Left lobe of liver (tissue), 2 donors: ENCODE results near the gene E2F1. TPM values are rescaled to one million over a fixed set of nuclear protein-coding genes. Genes with fewer than 3 reads are reported as not detected.

Source experiments
- ATAC-seq: fragments of 200-7000 bp; cut with Tn5 transposase; one replicate; pipeline ENCODE4 v1.9.1; 2020; ENCODE audit warnings: mild to moderate bottlenecking, moderate library complexity
- DNase-seq: peaks from one replicate; pipeline ENCODE4 v3.0.0-alpha.2; 2020; ENCODE audit warnings: low spot score
- total RNA-seq: library from RNA; stranded (reverse); gene quantifications from one replicate; pipeline ENCODE4 v1.2.1, GENCODE V29; 2021
- donor health status: DM: no; HTN: no; CAD: no; lungs with moderate emphysema.
- donor health status: DM: no; HTN: yes; CAD: no.

The E2F1 gene
- total RNA-seq, 1 donor from 2014 or later, result 0.60 TPM

DNA sequence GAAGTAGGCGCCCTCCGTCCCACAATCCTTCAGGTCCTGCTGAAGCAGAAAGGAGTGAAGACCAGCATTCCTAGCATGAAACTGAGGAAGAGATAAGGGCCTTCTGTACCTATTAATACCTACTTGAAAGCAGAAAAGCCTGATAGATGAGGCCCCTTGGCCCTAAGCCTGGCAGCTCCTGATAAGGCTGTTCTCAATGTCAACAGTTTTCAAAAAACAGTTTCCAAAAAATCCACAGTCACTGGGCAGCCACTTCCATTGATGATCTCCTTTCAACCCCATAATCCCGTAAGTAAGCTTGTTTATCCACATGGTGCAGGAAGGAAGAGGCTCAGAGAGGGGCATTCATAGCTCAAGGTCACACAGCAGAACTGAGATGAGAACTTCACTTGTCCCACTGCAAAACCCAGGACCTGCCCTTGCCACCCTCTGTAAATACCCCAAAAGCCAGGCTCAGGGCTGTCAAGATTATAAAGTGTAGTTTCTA is 2.8 kb upstream of the E2F1 start:
- ATAC-seq (no peak), DNase-seq (no peak)

- DNase-seq, result no peak
- ATAC-seq, result no peak
Observed at GRCh38 chr20:33687993-33688937, 2.1 kb upstream of the E2F1 start.

GRCh38 chr20:33687370-33687915 is 1.3 kb upstream of the E2F1 start:
- DNase-seq (no peak), ATAC-seq (no peak)

GRCh38 chr20:33686984-33687366 is 790 bp upstream of the E2F1 start:
- DNase-seq (no peak), ATAC-seq (no peak)

- DNase-seq (no peak), ATAC-seq (no peak)
Observed at GRCh38 chr20:33685328-33686099, 671 bp downstream of the E2F1 start.

DNA sequence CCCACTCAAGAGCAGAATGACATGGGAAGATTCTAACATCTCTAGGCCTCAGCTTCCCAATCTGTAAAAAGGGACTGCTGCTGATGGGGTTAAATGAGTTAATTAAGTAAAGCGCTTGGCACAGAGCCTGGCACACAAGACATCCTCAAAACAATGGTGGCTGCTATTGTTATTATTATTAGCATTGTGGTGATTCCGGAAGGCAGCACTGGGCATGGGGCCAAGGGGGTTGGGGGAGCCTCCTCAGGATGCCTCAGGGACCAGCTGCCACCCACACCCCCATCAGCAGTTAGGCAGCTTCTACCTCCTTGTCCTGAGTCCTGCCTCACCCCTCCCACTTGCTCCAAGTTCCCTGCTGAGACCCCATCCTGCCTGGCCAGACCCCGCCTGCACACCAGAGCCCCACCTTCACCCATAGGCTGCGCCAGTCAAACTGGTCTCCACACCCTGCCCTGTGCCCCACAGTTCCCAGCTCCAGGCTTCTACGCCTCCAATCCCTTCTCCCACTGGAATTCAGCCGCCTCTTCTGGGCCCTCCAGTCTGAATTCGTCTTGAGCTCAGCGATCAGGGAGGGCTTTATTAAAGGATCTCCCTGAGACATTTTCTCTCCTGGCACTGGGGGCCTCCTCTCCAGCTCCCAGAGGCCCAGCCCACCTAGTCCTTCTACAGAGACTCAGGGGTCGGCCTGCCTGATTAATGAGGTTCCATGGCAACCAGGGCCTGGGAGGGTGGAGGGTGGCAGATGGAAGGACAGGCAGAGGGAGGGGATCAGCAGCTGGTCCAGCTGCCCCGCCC is 1.5 kb downstream of the E2F1 start:
- DNase-seq, result no peak
- ATAC-seq, result no peak

DNA sequence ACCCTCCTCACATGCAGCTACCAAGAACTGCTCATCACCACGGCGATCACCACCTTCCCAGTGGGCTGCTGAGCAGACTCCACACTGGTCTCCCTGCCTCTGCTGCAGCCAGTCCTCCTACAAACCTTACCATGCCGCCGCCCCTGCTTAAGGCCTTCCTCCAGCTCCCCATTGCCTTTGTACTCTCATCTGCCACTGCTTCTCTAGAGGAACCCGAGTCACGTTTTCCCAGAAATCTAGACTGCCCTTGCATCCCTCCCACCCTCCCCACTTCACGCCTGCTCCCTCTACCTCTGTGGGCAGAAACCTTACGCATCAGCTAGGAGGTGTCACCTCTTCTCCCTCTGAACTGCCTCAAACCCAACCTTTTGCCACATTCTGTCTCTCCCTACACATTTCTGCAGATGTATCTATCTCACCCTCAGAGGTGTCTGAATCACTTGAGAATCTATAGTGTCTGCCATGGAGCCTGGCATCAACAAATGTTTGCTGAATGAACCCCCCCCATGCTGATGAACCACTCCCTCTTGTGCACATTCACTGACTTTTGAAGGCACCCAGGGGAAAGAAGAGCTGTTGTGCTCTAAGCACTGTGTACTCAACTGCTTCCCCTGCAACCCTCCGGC is 4.3 kb downstream of the E2F1 start:
- DNase-seq (no peak), ATAC-seq (no peak)

- no peak for ATAC-seq
- DNase-seq, result no peak
Observed at GRCh38 chr20:33681288-33681687, 4.9 kb downstream of the E2F1 start.

GRCh38 chr20:33680686-33681085 is 5.5 kb downstream of the E2F1 start:
- no peak for DNase-seq
- no peak for ATAC-seq

DNA sequence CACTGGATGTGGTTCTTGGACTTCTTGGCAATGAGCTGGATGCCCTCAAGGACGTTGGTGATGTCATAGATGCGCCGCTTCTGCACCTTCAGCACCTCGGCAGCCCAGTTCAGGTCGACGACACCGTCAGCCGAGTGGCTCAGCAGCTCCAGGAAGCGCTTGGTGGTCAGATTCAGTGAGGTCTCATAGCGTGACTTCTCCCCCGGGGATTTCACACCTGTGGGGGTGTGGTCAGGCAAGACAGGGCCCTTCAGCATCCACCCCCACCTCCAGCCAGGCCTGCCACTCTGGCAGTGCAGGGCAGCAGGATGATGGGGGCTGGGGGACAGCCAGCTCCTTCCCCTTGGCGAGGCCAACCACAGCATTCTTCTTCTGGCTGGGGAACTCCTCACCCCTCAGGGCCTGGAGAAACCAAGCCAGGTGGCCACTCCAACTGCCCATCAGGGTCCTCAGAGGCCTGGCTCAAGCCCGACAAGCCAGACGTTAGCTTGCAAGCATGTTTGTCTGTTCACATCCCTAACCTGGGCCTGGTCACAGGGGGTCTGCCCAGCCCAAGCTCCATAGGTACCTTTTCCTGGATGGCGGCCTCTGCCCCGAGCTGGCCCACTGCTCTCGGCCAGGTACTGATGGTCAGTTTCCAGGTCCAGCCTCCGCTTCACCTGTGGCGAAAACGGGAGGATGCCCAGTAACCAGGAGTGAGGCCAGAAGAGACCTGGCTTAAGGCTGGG is 6.3 kb downstream of the E2F1 start:
- DNase-seq, result no peak
- ATAC-seq, result no peak

DNA sequence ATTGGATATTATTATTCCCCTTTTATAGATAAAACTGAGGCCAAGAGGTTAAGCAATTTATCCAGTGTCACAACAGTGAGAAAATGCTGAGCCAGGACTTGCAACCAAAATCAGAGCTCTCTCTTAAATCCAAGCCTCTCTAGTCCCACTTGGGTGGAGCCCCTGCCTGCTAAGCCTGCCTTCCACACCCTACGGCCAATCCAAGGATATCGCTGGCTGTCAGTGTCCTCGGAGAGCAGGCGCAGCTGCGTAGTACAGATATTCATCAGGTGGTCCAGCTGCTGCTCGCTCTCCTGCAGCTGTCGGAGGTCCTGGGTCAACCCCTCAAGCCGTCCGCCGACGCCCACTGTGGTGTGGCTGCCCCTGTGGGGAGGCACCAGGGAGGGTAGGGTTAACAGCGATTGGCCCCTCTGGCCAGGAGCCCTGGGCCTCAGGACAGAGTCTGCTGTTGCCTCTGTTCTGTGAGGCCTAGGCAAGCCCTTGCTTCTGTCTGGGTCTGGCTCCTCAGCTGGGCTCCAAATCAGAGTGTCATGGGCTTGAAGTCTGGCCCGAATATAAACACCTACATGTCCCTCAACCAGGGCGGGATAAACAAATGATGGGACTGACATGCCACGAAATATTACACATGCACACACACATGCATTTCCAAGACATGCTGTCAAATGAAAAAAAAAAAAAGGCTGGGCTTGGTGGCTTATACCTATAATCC is 8.0 kb downstream of the E2F1 start:
- DNase-seq (no peak), ATAC-seq (no peak)

DNA sequence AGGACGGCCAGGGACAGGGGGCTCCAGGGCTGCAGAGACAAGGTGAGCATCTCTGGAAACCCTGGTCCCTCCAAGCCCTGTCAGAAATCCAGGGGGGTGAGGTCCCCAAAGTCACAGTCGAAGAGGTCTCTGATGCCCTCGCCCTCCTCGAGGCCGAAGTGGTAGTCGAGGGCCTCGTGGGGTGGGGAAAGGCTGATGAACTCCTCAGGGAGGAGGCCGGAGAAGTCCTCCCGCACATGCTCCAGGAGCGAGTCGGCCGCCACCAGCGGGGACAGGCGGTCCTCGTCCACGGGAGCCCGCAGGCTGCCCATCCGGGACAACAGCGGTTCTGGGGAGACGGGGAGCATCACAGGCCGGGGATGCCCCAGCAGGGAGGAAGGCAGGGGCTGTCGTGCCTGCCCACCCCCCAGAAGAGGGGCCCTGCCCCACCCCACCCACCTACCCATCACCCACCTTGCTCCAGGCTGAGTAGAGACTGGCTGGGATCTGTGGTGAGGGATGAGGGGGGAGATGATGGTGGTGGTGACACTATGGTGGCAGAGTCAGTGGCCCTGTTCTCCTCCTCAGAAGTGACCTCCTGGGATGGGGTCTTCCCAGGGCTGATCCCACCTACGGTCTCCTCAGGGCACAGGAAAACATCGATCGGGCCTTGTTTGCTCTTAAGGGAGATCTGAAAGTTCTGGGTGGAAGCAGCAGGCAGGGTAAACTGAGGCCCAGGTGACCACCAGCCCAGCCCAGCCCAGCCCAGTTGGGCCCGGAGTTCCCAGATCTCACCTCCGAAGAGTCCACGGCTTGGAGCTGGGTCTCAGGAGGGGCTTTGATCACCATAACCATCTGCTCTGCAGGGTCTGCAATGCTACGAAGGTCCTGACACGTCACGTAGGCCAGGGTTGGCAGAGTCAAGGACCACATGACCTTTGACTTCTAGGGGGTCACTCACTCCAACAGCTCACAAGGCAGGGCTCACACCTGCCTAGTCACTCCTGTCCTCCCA is 9.2 kb downstream of the E2F1 start:
- no peak for ATAC-seq
- DNase-seq, result no peak

- DNase-seq, result no peak
- ATAC-seq, result no peak
Observed at GRCh38 chr20:33676121-33676520, 10.1 kb downstream of the E2F1 start.

DNA sequence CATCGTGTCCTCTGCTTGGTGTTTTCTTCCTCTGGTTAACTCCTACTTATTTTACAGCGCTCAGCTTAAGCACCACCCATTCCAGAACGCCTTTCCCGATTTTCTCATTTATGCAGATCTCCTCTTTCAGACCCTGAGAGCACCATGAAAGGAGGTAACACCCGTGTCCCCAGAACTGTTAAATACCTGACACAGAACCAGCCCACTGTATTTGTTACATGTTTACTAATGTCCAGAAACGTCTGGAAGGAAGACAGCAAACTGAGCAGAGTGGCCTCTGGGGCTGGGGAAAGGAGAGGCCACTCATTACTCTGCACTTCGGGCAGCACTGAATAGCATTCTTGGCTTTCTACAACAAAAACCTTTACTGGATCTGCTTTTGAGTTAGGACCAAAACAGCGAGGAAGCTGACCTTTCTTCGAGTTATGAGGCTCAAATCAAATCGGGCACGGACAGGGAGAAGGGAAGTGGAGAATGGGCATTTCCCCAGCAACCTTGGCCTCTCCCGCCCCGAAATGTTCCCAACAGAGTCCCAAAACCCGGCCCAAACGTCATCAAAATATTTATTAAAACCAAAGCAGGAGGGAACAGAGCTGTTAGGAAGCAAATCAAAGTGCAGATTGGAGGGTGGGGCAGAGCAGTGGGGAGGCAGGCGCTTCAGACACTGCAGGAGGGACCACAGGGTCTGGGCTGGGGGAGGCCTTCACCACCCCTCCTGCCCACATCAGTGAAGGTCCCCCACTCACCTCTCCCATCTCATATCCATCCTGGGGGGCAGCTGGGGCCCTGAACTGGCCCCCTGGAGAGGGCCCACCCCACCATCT is 10.8 kb downstream of the E2F1 start:
- ATAC-seq, result no peak
- no peak for DNase-seq

GRCh38 chr20:33674294-33675135 is 11.7 kb downstream of the E2F1 start, which contains the start of gene NECAB3:
Gene NECAB3 (minus strand): TSS chr20:33674428. CDS start chr20:33674352, 76 bp downstream.
- DNase-seq, result peak; percentile 91
- peak; percentile 93 for ATAC-seq
